Stimulated activated CD4-positive, alpha-beta T cell treated with anti-CD3 and anti-CD28 coated beads, Interleukin-1b, Interleukin-23, amount 100 ng/mL, for 4 hours (primary cell): Measurements from ENCODE around the gene TSPAN2.
A peak's percentile ranks its signal among the peaks of the same experiment; 100 is the strongest.

Experiments used
- DNase-seq, 2 donors: peaks; one replicate each; pipeline ENCODE4 v3.0.0-alpha.2; 2020; ENCODE audit warnings: low read depth in 2 of 2

The TSPAN2 gene

GRCh38 chr1:115113766-115114165 is 24.5 kb upstream of the TSPAN2 start:
- DNase-seq, result no peak

DNA sequence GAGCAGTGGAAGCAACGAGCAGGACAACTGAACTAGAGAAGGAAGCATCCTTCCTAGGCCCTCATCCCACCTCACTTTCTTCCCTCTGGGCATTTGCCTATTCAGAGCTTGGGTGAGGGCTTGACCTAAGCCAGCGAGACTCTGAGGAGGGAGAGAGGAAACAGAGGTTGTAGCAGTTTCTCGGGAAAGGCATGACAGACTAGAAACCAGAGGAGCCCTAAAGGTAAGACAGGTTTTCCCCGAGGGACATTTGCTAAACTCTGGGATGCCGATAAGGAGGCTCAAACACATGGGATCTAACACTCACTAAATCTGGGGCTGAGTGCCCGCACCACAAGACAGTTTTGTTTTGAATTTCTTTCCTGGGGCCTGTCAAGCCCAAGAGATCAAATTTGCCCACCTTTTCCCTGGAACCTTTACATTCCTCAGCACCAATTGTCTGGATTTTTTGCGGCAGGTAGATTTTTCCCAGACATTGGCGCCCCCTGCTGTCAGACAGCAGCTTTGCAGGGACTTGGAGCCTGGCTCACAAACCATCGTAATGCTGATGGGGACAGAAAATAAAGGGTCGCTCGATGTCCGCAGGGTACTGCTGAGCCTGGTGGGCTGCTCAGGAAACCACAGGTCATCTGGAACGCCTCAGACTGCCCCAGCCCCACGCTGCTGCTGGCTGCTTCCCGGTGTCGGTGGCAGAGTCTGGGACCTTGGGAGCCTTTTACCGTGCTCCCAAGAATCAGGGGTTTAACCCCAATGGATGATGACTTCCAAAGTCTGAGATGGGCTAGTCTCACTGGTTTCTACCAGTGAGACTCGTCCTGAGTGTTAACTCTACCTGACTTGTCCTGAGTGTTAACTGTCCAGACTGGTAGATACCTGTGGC is 23.4 kb upstream of the TSPAN2 start:
- DNase-seq, result peak; percentile 34 to 44

- no peak for DNase-seq
Observed at GRCh38 chr1:115107516-115108260, 18.4 kb upstream of the TSPAN2 start.

GRCh38 chr1:115105831-115106230 is 16.5 kb upstream of the TSPAN2 start:
- no peak for DNase-seq

- DNase-seq, result no peak
Observed at GRCh38 chr1:115099693-115100050, 10.4 kb upstream of the TSPAN2 start.

GRCh38 chr1:115098979-115099692 is 9.8 kb upstream of the TSPAN2 start:
- DNase-seq, result peak in 1 of 2 donors; percentile 37

GRCh38 chr1:115092175-115092574 is 2.9 kb upstream of the TSPAN2 start:
- no peak for DNase-seq

DNA sequence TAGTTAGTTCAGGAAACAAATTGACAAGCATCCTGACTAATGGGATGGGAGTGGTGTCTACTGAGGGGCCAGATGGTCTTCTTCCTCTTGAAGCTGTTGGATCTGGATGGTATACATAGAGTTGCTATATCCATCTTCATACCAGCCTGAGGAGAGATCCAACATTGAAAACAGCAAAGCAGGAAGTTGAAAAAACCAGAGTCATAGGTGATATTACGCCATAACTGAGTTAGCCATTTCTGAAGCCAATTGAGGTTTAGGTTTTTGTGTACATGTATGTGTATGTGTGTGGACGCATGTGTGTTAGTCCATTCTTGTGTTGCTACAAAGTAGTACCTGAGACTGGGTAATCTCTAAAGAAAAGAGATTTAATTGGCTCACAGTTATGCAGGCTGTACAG is 2.3 kb upstream of the TSPAN2 start:
- no peak for DNase-seq

DNA sequence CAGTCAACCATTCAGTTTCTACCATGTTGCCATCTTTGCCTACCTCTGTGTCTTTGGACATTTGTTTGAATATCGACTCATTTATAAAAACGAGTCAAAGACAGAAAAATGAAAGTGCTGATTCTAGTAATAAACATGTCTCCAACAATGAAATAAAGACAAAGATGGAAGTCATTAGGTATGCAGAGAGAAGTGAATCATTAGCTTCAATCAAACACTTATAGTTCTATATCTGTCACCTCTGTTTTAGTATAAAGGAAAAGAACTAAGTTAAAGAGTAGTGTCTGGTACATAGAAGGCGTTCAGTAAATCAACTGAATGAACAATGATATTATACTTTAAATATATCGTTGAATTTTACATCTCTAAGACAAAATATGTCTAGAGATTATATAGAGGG is 1.7 kb upstream of the TSPAN2 start:
- no peak for DNase-seq

DNA sequence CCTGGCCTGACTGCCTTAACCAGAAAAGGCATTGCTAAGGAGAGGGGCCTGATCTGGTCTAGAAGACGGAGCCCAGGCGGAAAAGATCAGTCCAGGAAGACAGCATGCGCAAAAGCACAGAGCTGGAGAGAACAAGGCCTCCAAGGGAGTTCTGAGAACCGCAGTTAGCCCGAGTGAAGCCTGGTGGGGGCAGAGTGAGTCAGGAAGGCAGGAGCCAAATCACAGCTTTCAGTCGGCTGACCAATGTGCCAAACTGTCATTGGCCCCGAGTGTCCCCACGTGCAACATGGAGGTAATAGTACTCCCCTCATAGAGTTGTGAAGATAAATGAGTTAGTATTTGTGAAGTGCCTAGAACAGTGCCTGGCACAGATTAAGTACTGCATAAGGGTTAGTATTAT is 1.2 kb upstream of the TSPAN2 start:
- no peak for DNase-seq

- DNase-seq, result no peak
Observed at GRCh38 chr1:115090186-115090490, 835 bp upstream of the TSPAN2 start.

DNA sequence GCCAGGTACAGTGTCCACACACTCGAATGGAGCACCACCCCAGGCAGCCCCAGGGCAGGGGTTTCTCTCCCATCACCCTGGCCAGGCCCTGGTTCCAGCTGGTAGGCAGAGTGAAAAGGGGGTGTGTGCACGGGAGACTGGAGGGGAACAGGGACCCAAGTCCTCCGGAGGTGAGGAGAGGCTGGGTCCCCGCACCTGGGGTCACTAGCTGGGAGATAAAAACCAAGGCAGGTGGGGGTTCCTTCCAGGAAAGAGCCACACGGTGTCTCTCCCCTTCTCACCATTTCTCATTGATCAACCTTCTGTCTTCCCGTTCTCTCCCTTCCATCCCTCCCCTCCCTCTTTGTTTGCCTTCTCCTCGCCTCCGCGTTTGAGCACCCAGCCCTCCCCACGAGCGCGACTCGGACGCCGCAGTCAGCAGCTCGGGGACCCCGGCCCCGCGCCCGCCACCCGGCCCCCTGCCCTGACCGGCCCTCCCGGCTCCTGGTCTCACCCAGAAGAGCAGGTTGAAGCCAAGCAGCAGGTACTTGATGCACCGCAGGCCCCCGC is 358 bp downstream of the TSPAN2 start:
- no peak for DNase-seq

DNA sequence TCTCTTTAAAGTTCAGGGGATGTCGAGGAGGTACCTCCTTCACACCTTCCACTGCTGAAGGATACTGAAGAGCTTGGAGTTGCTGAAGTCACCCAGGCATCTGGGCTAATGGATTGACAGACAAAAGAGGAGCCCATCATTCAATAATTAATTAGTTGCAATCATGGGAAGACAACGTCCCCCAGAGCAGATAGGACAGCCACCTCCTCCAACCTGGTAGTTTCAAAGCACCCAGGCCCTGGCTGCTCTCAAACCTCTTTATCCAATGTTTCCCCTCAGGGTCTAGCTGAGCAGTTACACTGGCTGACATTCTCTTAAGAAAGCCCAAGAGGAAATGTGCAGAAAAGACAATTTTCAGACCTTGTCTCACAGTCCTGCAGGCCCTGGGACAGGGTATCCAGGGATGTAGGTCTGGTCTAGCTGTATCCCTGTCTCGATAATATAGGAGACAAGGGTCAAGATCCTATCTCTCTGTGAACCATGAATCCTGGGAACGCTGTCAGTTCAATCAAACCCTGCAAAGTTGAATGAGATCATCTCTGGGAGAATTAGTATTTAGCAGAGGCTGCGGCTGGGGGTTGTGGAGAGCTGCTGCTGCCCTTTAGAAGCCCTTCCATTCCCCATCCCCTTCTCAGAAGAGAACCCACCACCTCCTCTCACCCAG is 1.1 kb downstream of the TSPAN2 start:
- DNase-seq, result no peak

DNA sequence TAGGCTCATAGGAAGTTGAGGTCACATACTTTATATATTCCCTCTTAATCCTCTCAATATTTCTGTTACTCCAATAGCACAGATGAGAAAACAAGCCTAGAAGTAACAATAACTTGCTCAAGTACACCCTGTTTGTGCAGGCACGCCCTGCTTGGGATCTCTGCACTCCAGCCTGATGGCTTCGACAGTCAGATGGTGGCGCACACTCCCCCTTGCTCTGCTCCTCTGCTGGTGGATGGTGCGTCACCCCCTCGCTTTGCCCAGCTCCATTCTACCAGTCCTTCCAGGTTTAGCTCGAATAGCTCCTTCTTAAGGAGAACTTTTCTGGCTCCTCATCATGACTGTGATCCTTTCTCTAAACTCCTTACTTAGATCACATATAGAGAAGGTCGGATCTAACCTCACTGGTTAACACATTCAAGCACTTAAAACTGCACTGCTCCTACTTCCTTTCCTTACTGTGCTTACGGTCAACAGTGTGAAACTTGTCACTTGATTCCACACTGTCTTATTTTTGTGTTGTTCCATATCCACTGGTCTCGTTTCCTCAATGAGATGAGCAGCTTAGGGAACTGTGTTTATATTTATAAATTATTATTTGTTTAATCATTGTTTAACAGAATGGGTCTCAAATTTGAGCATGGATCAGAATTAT is 3.0 kb downstream of the TSPAN2 start:
- no peak for DNase-seq

DNA sequence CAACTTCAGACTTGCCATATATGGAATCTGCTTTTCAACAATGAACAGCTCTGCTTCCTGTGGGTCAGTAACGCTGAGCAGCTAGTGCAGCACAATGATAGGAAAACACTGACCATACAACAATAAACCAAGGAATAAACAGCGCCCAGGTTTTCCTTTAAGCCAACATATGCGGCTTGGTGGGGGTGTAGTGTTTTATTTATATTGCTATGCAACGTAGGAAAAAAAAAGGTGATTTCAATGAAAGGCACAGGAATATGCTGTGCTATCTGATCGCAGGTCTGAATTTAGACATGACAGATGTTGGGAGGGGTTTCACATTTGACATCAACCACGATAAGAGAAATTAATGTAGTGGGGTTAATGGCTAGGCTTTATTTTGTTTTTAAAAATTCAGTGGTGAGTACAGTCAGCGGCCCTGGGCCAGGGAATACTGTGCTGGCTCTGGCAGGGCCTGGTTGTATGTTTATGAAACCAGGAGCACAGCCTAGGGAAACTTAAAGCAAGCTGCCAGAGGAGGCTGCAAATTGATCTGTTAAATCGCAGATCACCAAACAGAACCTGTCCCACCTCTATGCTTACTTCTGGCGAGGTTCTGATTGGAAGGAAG is 4.3 kb downstream of the TSPAN2 start:
- no peak for DNase-seq

DNA sequence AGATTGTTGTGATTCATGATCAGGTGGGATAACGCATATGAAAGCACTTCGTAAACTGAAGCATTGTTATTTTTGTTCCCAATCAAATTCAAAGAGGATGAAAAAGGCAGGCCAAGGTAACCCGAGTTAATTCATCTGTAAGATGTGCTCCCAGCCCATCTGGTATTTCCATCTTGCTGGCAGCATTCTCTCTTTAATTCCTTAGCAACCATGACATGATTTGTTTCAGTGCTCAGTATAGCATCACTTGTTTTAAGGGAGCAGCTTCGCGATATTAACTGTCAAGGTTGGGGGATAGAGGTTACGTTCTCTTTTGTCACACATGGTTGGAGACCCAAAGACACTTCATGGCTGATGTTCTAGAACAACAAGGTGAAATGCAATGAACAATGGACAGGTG is 6.4 kb downstream of the TSPAN2 start:
- no peak for DNase-seq

GRCh38 chr1:115078708-115079107 is 10.6 kb downstream of the TSPAN2 start:
- no peak for DNase-seq

GRCh38 chr1:115077984-115078330 is 11.3 kb downstream of the TSPAN2 start:
- DNase-seq, result no peak

DNA sequence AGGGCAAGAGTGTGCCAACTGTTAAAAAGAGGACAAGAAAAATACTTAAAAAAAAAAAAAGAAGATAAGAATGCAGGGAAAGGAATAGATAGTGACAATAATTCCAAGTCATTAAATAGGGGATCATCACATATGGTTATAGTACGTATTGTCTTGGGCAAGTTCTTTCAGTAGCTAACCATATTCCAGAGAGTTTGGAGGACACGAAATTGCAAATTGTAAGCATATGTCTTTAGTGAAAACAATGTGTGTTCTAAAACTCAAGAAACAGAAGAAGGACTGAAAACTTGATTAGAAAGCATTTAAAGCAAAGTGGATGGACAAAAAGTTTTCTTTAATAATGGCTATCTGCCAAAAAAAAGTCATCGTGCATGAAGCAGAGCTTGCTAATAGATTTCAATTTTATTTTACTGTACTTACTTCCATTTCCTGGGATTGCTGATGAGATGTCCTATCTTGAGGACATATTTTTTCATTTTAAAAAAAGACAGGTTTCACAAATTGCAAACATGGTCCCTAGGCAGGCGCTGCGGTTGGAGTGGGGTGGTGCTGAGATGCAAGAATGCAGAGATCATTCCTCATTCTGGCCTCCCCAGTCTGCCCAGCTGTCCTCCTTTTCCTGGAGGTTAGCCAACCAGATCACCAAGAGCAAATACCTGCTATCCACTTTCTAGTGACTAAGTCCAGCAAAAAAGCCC is 11.9 kb downstream of the TSPAN2 start:
- DNase-seq, result no peak

GRCh38 chr1:115076384-115076915 is 12.9 kb downstream of the TSPAN2 start:
- no peak for DNase-seq
